ENCODE results near the gene ROMO1. TPM values are rescaled to one million over a fixed set of nuclear protein-coding genes. Genes with fewer than 3 reads are reported as not detected.

Gene ROMO1
- polyA plus RNA-seq, 1 donor from 2014 or later, result 514 TPM

DNA sequence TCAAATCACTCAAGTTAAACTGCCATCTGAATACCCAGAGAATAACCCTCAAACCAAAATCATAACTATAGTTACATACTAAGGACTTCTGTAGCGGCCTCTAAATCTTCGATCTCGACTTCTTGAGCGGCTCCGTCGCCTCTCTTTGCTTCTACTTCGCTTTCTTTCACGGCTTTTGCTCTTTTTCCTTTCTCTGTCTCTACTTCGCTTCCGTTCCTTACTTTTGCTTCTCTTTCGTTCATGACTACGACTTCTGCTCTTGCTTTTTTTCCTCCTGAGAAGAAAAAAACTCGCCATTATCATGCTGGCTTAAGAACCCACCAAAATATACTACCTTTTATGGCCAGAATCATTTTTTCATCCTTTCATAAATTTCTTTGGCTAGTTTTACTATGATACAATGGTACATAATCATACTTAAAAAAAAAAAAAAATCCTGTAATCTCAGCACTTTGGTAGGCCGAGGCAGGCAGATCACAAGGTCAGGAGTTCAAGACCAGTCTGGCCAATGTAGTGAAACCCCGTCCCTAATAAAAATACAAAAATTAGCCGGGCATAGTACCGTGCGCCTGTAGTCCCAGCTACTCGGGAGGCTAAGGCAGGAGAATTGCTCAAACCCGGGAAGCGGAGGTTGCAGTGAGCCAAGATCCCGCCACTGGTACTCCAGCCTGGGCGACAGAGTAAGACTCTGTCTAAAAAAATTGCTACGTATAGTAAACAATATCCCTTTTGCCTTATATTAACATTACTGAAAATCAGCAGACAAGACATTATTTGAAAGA lies 32.8 kb downstream of the ROMO1 start (continued):
- TF ChIP-seq EP300 (conservative IDR thresholded peaks at IDR 0.05; ENCODE audit: poor library complexity, severe bottlenecking), result no peak

DNA sequence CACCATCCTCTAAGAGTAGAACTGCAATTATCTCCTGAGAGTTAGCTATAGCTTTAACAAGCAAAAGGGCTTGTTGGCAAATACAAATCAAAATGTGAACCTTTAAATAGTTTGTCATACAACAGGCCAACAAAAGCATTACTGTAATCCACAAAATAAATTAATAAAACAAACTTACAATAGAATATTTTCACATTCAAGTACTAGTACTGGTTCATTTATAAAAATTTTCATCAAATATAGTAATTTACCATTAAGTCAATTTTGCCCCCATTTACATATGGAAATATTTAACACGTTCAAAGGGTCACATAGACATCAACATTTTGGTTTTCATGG lies 33.4 kb downstream of the ROMO1 start:
- Histone ChIP-seq H3K36me3 (ENCODE audit: insufficient read depth, low read length) (peaks cover 9% of the 10 kb centered on the region), H3K9ac (ENCODE audit: low read length) (no peak overlapping the region), H3F3A (ENCODE audit: insufficient read depth, low read length, poor library complexity, severe bottlenecking) (no peaks in the 10 kb centered on the region), H3K27me3 (ENCODE audit: insufficient read depth, low read depth, low read length) (no peaks in the 10 kb centered on the region), H3K9me2 (ENCODE audit: insufficient read depth, low read length) (no peaks in the 10 kb centered on the region), H3K9me3 (ENCODE audit: low read length) (no peaks in the 10 kb centered on the region), H2AFZ (ENCODE audit: low read depth, low read length) (no peak overlapping the region), H3K4me3 (ENCODE audit: low read length) (no peak overlapping the region), H3K27ac (ENCODE audit: low read length) (no peak overlapping the region), H3K79me2 (replicated peaks; ENCODE audit: insufficient read depth, low read length) (peaks cover 79% of the 10 kb centered on the region), H3K4me2 (ENCODE audit: low read length) (no peak overlapping the region), H4K20me1 (ENCODE audit: insufficient read depth) (peaks cover 67% of the 10 kb centered on the region)
- TF ChIP-seq EP300 (conservative IDR thresholded peaks at IDR 0.05; ENCODE audit: poor library complexity, severe bottlenecking) (no peak), POLR2AphosphoS5 (IDR thresholded peaks at IDR 0.05) (no peak), EZH2 (IDR thresholded peaks at IDR 0.05; ENCODE audit: borderline replicate concordance, insufficient read depth, low read length, poor library complexity, severe bottlenecking) (no peak), RAD21 (conservative IDR thresholded peaks at IDR 0.05) (no peak), TAF1 (IDR thresholded peaks at IDR 0.05; ENCODE audit: low read depth) (no peak), SMC3 (conservative IDR thresholded peaks at IDR 0.05; ENCODE audit: poor library complexity) (no peak)
- TF ChIP-seq, protein P1, sequence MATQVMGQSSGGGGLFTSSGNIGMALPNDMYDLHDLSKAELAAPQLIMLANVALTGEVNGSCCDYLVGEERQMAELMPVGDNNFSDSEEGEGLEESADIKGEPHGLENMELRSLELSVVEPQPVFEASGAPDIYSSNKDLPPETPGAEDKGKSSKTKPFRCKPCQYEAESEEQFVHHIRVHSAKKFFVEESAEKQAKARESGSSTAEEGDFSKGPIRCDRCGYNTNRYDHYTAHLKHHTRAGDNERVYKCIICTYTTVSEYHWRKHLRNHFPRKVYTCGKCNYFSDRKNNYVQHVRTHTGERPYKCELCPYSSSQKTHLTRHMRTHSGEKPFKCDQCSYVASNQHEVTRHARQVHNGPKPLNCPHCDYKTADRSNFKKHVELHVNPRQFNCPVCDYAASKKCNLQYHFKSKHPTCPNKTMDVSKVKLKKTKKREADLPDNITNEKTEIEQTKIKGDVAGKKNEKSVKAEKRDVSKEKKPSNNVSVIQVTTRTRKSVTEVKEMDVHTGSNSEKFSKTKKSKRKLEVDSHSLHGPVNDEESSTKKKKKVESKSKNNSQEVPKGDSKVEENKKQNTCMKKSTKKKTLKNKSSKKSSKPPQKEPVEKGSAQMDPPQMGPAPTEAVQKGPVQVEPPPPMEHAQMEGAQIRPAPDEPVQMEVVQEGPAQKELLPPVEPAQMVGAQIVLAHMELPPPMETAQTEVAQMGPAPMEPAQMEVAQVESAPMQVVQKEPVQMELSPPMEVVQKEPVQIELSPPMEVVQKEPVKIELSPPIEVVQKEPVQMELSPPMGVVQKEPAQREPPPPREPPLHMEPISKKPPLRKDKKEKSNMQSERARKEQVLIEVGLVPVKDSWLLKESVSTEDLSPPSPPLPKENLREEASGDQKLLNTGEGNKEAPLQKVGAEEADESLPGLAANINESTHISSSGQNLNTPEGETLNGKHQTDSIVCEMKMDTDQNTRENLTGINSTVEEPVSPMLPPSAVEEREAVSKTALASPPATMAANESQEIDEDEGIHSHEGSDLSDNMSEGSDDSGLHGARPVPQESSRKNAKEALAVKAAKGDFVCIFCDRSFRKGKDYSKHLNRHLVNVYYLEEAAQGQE (IDR thresholded peaks at IDR 0.05; ENCODE audit: borderline replicate concordance), result no peak

DNA sequence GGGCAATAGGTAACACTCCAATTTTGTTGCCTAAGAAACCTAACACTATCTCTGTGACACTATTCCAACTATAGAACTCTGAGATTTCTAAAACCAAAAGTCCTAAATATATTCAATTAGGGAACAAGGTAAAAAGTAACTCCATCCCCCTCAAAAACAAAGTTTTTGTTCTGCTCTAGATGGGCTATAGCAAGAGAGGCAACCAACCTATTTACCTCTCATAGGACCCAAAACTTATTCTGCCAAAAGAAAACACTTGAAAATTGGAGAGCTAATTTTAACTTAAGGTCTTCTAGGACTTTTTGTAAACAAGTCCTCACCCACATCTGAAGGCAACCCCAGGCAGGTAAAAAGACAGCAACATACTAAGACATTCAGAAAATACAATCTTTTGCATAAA lies 35.2 kb downstream of the ROMO1 start:
- Histone ChIP-seq H2AFZ (ENCODE audit: low read depth, low read length) (no peak overlapping the region), H4K20me1 (ENCODE audit: insufficient read depth) (peaks cover 70% of the 10 kb centered on the region), H3K36me3 (ENCODE audit: insufficient read depth, low read length) (peaks cover 18% of the 10 kb centered on the region)

More for the DNA sequence above, 35.2 kb downstream of the ROMO1 start:
- no peak for TF ChIP-seq EZH2 (IDR thresholded peaks at IDR 0.05; ENCODE audit: borderline replicate concordance, insufficient read depth, low read length, poor library complexity, severe bottlenecking)
- TF ChIP-seq EP300 (conservative IDR thresholded peaks at IDR 0.05; ENCODE audit: poor library complexity, severe bottlenecking), result no peak
- TF ChIP-seq RAD21 (conservative IDR thresholded peaks at IDR 0.05), result no peak
- no peak for TF ChIP-seq TAF1 (IDR thresholded peaks at IDR 0.05; ENCODE audit: low read depth)
- TF ChIP-seq SMC3 (conservative IDR thresholded peaks at IDR 0.05; ENCODE audit: poor library complexity), result no peak
- TF ChIP-seq, protein P1 (IDR thresholded peaks at IDR 0.05; ENCODE audit: borderline replicate concordance), result no peak
- TF ChIP-seq, protein P2, sequence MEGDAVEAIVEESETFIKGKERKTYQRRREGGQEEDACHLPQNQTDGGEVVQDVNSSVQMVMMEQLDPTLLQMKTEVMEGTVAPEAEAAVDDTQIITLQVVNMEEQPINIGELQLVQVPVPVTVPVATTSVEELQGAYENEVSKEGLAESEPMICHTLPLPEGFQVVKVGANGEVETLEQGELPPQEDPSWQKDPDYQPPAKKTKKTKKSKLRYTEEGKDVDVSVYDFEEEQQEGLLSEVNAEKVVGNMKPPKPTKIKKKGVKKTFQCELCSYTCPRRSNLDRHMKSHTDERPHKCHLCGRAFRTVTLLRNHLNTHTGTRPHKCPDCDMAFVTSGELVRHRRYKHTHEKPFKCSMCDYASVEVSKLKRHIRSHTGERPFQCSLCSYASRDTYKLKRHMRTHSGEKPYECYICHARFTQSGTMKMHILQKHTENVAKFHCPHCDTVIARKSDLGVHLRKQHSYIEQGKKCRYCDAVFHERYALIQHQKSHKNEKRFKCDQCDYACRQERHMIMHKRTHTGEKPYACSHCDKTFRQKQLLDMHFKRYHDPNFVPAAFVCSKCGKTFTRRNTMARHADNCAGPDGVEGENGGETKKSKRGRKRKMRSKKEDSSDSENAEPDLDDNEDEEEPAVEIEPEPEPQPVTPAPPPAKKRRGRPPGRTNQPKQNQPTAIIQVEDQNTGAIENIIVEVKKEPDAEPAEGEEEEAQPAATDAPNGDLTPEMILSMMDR (IDR thresholded peaks at IDR 0.05; ENCODE audit: poor library complexity, severe bottlenecking), result no peak
- TF ChIP-seq MXI1 (conservative IDR thresholded peaks at IDR 0.05; ENCODE audit: poor library complexity, severe bottlenecking), result no peak
- no peak for TF ChIP-seq POLR2AphosphoS5 (IDR thresholded peaks at IDR 0.05)
- H3F3A ChIP-seq (ENCODE audit: insufficient read depth, low read length, poor library complexity, severe bottlenecking), result no peaks in the 10 kb centered on the region
- no peak overlapping the region for H3K27ac ChIP-seq (ENCODE audit: low read length)
- H3K79me2 ChIP-seq (replicated peaks; ENCODE audit: insufficient read depth, low read length), result peaks cover 86% of the 10 kb centered on the region
- no peak overlapping the region for H3K9ac ChIP-seq (ENCODE audit: low read length)
- no peaks in the 10 kb centered on the region for H3K9me3 ChIP-seq (ENCODE audit: low read length)
- H3K4me2 ChIP-seq (ENCODE audit: low read length), result no peak overlapping the region
- no peaks in the 10 kb centered on the region for H3K9me2 ChIP-seq (ENCODE audit: insufficient read depth, low read length)
- H3K4me3 ChIP-seq (ENCODE audit: low read length), result peak overlapping the region; percentile 3
- no peaks in the 10 kb centered on the region for H3K27me3 ChIP-seq (ENCODE audit: insufficient read depth, low read depth, low read length)

Measured in neural cell (in vitro differentiated cells).